Erythroblast (primary cell): Measurements from ENCODE around the gene CYTH3.

Experiments
- GATA1 ChIP-seq: IDR thresholded peaks from 2 replicates; pipeline ENCODE4 v1.6.1; 2011; ENCODE audit warnings: low read depth, mild to moderate bottlenecking, control low read depth, low read length, moderate library complexity
- POLR2A ChIP-seq: IDR thresholded peaks from 2 replicates; pipeline ENCODE4 v1.6.1; 2011; ENCODE audit warnings: mild to moderate bottlenecking, low read length

DNA sequence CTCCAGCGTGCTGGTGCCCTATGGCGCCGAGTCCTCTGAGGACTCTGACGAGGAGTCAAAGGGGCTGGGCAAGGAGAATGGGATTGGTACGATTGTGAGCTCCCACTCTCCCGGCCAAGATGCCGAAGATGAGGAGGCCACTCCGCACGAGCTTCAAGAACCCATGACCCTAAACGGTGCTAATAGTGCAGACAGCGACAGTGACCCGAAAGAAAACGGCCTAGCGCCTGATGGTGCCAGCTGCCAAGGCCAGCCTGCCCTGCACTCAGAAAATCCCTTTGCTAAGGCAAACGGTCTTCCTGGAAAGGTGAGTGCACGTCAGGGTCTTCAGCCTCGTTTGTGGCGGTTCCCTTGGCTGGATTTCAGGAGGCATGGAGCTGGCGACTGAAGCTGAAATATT, 122.4 kb downstream of the CYTH3 start:
- no peak for TF ChIP-seq POLR2A
- no peak for TF ChIP-seq GATA1
